ENCODE results near the gene QKI.
"Not testable (repeated sequence)": the region's sequence is repeated elsewhere in the genome, so short reads cannot be mapped to it uniquely, and the experiment has no call there.

Gene QKI

DNA sequence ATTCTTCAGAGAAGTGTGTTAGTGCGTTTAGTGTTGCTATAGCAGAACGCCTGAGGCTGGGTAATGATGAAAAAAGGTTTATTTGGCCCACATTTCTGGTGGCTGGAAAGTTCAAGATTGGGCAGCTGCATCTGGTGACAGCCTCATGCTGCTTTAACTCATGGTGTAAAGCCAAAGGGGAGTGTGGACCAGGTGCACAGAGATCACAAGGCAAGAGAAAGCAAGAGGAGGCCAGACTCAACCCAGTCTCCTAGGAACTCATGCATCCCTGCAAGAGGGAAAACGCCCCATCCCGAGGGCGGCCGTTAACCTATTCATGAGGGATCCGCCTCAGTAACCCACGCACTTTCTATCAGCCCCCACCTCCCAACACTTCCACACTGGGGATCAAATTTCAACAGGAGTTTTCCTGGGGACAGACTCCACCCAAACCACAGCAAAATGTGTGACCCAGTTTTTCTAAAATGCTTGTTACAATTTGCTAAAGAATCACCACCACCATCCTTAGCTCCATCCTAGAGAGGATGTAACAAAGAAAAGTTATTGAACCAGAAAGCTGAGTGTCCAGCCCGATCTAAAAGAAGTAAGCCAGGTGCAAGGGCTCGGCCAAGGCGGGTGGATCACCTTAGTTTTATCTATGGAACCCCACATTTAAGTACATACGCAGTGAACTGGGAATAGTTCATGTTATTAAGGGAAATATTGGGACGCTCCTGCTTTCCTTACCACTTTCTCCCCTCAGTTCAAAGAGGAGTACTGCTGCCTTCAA lies 164.8 kb downstream of the QKI start:
- no peaks in the 10 kb centered on the region for H3K4me1 ChIP-seq (ENCODE audit: control insufficient read depth, insufficient read depth, low read length)
- H3K36me3 ChIP-seq (ENCODE audit: control insufficient read depth, insufficient read depth, low read length): no peaks in the 10 kb centered on the region
- no peak overlapping the region for H3K9ac ChIP-seq (ENCODE audit: low read length)
- H3K4me3 ChIP-seq (ENCODE audit: low read length): no peak overlapping the region
- H3K9me3 ChIP-seq (ENCODE audit: control insufficient read depth, low read length): no peaks in the 10 kb centered on the region
- no peaks in the 10 kb centered on the region for H3K27me3 ChIP-seq (ENCODE audit: control insufficient read depth, insufficient read depth, low read length)

DNA sequence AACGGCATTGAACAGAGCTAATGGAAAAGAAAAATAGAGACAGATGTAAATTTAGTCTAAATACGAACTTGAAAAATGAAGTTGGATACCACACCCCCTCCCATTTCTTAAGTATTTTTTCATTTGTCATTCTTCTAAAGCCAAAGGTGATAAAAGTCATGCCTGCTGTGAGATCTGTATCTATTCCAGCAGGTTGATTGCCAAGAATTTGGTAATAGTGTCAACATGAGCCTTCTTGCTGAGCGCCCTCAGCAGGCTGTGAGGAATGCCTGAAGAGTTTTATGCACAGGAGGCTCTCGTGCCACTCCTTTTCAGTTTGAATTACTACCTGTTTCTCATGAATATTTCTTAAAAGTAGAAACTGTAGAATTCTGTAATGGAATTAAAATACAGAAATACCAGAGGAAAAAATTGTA lies 165.4 kb downstream of the QKI start:
- Histone ChIP-seq H3K4me1 (ENCODE audit: control insufficient read depth, insufficient read depth, low read length) (no peaks in the 10 kb centered on the region), H3K9ac (ENCODE audit: low read length) (no peak overlapping the region), H3K9me3 (ENCODE audit: control insufficient read depth, low read length) (no peaks in the 10 kb centered on the region), H3K4me3 (ENCODE audit: low read length) (no peak overlapping the region), H3K36me3 (ENCODE audit: control insufficient read depth, insufficient read depth, low read length) (no peaks in the 10 kb centered on the region), H3K27me3 (ENCODE audit: control insufficient read depth, insufficient read depth, low read length) (no peaks in the 10 kb centered on the region)

DNA sequence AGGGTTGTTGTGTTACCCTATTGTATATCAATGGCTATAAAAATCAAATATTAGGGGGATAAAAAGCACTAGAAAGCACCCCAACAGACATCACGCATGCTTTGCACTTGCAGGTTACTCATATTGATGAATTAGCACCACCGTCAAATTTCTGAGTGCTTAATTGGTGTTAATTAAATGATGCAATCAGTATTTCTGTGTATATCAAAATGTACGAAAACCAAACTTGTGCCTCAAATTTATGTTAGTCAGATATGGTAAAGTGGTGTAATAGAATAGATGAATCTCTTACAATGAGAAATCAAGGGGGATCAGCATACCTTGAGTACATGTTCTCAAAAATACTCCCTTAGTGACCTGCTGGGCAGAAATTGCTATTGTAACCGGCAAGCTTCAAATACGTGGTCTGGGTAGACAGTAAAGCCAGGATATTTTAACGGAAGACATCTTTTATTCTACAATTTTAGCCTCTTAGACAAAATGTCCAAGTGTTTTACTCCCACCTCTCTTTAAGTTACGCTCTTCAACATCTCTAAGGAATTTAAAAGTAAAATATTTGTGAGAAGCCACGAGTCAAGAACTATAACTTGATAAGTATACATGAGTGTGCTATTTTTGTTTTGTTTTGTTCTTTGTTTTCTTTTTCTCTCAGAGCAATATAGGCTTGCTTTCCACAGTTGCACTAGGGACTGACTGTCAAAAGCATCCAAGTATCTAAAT lies 166.0 kb downstream of the QKI start:
- H3K36me3 ChIP-seq (ENCODE audit: control insufficient read depth, insufficient read depth, low read length): no peaks in the 10 kb centered on the region
- H3K4me3 ChIP-seq (ENCODE audit: low read length): no peak overlapping the region
- no peaks in the 10 kb centered on the region for H3K27me3 ChIP-seq (ENCODE audit: control insufficient read depth, insufficient read depth, low read length)
- H3K9me3 ChIP-seq (ENCODE audit: control insufficient read depth, low read length): no peaks in the 10 kb centered on the region
- no peaks in the 10 kb centered on the region for H3K4me1 ChIP-seq (ENCODE audit: control insufficient read depth, insufficient read depth, low read length)
- H3K9ac ChIP-seq (ENCODE audit: low read length): no peak overlapping the region

DNA sequence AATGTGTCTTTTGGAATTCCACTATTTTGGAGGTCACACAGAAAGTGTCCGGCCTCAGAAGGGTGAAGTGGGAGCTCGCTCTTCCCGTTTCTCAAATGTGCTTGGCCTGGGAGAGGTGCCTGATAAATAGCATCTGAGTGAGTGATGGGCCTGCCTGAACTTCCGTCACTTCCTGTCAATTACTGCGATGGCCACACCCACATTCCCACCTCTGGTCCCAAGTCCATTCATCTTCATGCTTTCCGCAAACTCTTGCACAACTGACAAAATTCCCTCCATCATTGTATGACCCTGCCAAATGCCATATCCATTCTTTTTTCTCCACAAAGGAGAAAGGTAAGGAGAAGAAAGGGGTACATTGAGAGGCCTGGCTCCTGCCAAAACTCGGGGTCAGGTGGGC lies 169.0 kb downstream of the QKI start:
- no peaks in the 10 kb centered on the region for H3K4me1 ChIP-seq (ENCODE audit: control insufficient read depth, insufficient read depth, low read length)
- no peaks in the 10 kb centered on the region for H3K9me3 ChIP-seq (ENCODE audit: control insufficient read depth, low read length)
- no peak overlapping the region for H3K4me3 ChIP-seq (ENCODE audit: low read length)
- no peaks in the 10 kb centered on the region for H3K36me3 ChIP-seq (ENCODE audit: control insufficient read depth, insufficient read depth, low read length)
- no peaks in the 10 kb centered on the region for H3K27me3 ChIP-seq (ENCODE audit: control insufficient read depth, insufficient read depth, low read length)
- H3K9ac ChIP-seq (ENCODE audit: low read length): no peak overlapping the region

DNA sequence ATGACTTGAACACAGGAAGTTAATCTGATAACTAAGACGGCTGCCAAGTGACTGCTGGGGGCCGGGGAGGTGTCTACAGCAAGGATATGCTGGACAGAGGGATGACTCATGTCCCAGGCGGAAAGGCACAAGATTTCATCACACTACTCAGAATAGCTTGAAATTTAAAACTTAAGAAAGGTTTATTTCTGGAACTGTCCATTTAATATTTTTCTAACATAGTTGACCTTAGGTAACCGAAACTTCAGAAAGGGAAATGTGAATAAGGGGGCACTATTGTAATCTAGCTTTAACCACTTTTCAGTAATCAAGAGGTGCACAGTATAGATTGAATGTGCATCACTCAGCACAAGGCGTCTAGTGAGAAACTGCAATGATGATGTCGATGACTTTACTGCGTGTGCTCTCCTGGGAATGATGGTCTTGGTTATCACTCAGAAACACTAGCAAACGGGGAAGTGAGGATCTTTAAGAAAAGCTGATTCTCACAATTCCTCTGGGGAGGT lies 171.5 kb downstream of the QKI start:
- Histone ChIP-seq H3K27me3 (ENCODE audit: control insufficient read depth, insufficient read depth, low read length) (no peaks in the 10 kb centered on the region), H3K36me3 (ENCODE audit: control insufficient read depth, insufficient read depth, low read length) (no peaks in the 10 kb centered on the region), H3K9me3 (ENCODE audit: control insufficient read depth, low read length) (no peaks in the 10 kb centered on the region), H3K4me1 (ENCODE audit: control insufficient read depth, insufficient read depth, low read length) (no peaks in the 10 kb centered on the region), H3K4me3 (ENCODE audit: low read length) (no peak overlapping the region), H3K9ac (ENCODE audit: low read length) (no peak overlapping the region)

DNA sequence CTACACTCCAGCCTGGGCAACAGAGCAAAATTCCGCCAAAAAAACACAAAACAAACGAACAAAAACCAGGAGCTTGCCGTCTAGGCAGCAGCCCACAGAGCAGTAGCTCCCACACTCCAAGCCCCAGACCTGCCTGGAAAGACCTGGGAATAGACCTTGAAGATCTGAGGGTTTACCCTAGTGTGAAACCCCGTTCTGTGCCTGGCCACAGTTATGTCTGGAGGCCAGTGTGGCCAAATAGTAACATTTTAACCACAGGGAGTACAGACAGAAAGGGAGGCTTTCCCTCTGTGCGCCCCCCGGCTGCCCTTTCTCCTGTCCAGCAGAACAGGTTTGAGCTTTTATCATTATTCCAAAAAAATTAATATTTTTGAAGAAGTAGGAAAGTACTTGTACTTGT lies 172.4 kb downstream of the QKI start:
- Histone ChIP-seq H3K4me3 (ENCODE audit: low read length) (no peak overlapping the region), H3K4me1 (ENCODE audit: control insufficient read depth, insufficient read depth, low read length) (no peaks in the 10 kb centered on the region)

DNA sequence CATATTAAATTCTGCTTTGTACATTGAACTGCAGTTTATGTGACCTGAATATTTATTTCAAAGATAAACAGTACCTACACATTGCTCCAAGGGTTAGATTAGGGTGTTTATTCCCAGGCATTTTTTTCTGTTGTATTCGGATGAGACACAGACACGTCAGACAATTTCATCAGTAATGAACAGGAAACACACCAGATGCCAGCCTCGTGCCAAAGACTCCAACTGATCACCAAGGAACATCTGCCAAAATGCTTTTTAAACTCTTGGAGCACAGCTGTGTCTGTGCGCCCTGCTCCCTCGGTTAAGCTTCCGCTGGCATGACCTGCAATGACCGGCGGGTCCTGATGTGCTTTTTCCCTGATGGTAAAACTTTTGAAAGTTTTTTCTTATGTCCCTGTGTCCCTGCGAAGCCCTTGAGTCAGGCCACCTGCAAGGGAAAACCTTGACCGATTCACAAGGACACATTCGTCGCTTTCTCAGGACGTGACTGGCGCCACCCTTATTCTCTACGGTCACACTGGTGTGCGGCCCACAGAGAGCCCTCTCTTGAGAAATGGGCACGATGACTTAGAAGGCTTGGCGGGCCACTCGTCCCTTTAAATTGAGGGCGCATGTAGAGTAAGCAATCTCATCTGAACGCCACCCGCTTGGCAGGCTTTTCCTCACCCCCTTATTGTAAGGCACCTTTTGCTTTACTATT lies 173.9 kb downstream of the QKI start:
- no peaks in the 10 kb centered on the region for H3K4me1 ChIP-seq (ENCODE audit: control insufficient read depth, insufficient read depth, low read length)

More for the DNA sequence above, 172.4 kb downstream of the QKI start:
- Histone ChIP-seq H3K36me3 (ENCODE audit: control insufficient read depth, insufficient read depth, low read length) (no peaks in the 10 kb centered on the region), H3K27me3 (ENCODE audit: control insufficient read depth, insufficient read depth, low read length) (no peaks in the 10 kb centered on the region), H3K9me3 (ENCODE audit: control insufficient read depth, low read length) (no peaks in the 10 kb centered on the region), H3K9ac (ENCODE audit: low read length) (no peak overlapping the region)

DNA sequence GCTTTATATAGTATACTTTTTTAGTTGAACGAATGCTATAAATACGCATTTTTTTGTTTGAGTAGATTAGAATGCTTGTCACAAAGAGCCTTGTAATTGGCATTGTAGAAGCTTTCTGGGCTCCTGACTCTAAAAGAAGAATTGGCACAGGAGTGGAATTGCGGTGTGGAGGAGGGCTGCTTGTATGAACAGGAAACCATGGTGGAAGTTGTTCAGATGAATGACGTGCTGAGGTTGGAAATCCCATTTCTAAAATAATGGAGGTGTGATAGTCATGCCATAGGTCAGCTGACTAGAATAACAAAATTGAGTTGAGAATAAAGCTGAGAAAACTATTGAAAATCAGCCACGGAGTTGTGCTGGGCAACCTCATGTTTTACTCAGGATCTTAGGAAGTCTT lies 174.9 kb downstream of the QKI start:
- Histone ChIP-seq H3K4me1 (ENCODE audit: control insufficient read depth, insufficient read depth, low read length) (no peaks in the 10 kb centered on the region), H3K9me3 (ENCODE audit: control insufficient read depth, low read length) (no peaks in the 10 kb centered on the region), H3K4me3 (ENCODE audit: low read length) (no peak overlapping the region), H3K27me3 (ENCODE audit: control insufficient read depth, insufficient read depth, low read length) (no peaks in the 10 kb centered on the region), H3K36me3 (ENCODE audit: control insufficient read depth, insufficient read depth, low read length) (no peaks in the 10 kb centered on the region), H3K9ac (ENCODE audit: low read length) (no peak overlapping the region)

More for the DNA sequence above, 173.9 kb downstream of the QKI start:
- H3K4me3 ChIP-seq (ENCODE audit: low read length): no peak overlapping the region
- no peaks in the 10 kb centered on the region for H3K27me3 ChIP-seq (ENCODE audit: control insufficient read depth, insufficient read depth, low read length)
- H3K9ac ChIP-seq (ENCODE audit: low read length): no peak overlapping the region
- no peaks in the 10 kb centered on the region for H3K36me3 ChIP-seq (ENCODE audit: control insufficient read depth, insufficient read depth, low read length)
- H3K9me3 ChIP-seq (ENCODE audit: control insufficient read depth, low read length): no peaks in the 10 kb centered on the region

DNA sequence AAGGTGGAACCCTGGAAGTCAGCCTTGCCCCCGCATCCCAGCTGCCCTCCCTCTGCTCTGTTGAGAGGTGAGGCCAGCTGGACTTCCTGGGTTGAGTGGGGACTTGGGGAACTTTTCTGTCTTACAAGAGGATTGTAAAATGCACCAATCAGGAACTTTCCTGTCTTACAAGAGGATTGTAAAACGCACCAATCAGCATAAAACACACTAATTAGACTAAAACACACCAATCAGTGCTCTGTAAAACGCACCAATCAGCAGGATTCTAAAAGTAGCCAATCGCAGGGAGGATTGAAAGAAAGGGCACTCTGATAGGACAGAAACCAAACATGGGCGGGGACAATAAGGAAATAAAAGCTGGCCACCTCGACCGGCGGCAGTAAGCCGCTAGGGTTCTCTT lies 175.6 kb downstream of the QKI start:
- H3K4me3 ChIP-seq (ENCODE audit: low read length); H3K9me3 ChIP-seq (ENCODE audit: control insufficient read depth, low read length); H3K4me1 ChIP-seq (ENCODE audit: control insufficient read depth, insufficient read depth, low read length); H3K27me3 ChIP-seq (ENCODE audit: control insufficient read depth, insufficient read depth, low read length); H3K9ac ChIP-seq (ENCODE audit: low read length); H3K36me3 ChIP-seq (ENCODE audit: control insufficient read depth, insufficient read depth, low read length): not testable (repeated sequence)

DNA sequence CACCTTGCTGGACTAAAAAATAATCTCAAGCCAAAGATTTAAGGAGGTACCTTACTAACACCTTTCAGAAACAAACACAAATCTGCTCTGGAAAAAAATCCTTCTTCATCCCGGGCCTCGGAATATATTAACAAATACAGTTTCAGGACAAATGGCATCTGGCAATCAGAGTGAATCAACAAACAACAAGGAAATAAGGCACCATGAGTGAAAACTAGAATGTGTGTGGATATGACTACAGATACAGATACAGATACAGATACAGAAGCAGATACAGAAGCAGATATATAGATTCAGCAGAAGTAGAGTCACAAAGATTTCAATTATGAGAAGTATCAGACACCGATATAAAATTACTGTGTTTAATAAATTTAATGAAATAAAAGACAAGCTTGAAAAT lies 178.4 kb downstream of the QKI start:
- no peaks in the 10 kb centered on the region for H3K4me1 ChIP-seq (ENCODE audit: control insufficient read depth, insufficient read depth, low read length)
- no peaks in the 10 kb centered on the region for H3K27me3 ChIP-seq (ENCODE audit: control insufficient read depth, insufficient read depth, low read length)
- H3K9me3 ChIP-seq (ENCODE audit: control insufficient read depth, low read length): no peaks in the 10 kb centered on the region
- no peak overlapping the region for H3K4me3 ChIP-seq (ENCODE audit: low read length)
- H3K36me3 ChIP-seq (ENCODE audit: control insufficient read depth, insufficient read depth, low read length): no peaks in the 10 kb centered on the region
- no peak overlapping the region for H3K9ac ChIP-seq (ENCODE audit: low read length)

DNA sequence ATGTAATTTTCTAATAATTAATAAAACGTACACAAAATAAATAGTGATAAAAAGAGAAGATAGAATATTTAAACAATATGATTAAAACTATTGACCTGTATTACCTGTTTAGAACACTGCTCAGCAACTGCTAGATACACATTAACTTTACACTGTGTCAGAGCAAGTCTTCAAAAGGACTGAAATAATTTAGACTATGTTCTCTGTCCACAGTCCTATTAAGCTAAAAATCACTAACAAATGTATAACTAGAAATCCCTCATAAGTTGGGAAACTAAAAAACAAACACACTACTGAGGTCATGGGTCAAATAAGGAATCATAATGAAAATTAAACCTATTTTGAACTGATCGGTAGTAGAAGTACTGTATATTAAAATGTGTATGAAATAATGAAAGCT lies 181.7 kb downstream of the QKI start:
- Histone ChIP-seq H3K27me3 (ENCODE audit: control insufficient read depth, insufficient read depth, low read length) (no peaks in the 10 kb centered on the region), H3K4me3 (ENCODE audit: low read length) (no peak overlapping the region), H3K4me1 (ENCODE audit: control insufficient read depth, insufficient read depth, low read length) (no peaks in the 10 kb centered on the region), H3K9me3 (ENCODE audit: control insufficient read depth, low read length) (no peaks in the 10 kb centered on the region), H3K9ac (ENCODE audit: low read length) (no peak overlapping the region), H3K36me3 (ENCODE audit: control insufficient read depth, insufficient read depth, low read length) (no peaks in the 10 kb centered on the region)

DNA sequence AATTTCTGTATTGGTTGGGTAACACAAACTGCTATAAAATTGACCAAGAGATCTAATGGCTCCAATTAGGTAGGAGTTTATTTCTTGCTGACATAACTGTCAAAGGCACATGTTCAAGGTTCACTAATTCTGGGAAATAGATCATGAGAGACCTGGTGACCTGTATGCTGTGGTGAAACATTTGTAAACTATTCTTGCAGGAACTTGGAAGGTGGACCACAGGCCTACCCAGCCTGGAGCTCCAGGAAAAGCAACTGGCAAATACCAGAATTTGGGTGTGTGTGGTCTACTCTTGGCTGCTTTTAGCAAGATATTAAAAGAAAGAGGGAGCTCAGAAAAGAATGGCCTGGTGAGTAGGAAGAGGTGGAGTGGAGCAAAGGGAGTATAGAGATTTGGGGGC lies 184.6 kb downstream of the QKI start:
- Histone ChIP-seq H3K9ac (ENCODE audit: low read length) (no peak overlapping the region), H3K27me3 (ENCODE audit: control insufficient read depth, insufficient read depth, low read length) (no peaks in the 10 kb centered on the region), H3K4me1 (ENCODE audit: control insufficient read depth, insufficient read depth, low read length) (no peaks in the 10 kb centered on the region), H3K36me3 (ENCODE audit: control insufficient read depth, insufficient read depth, low read length) (no peaks in the 10 kb centered on the region), H3K4me3 (ENCODE audit: low read length) (no peak overlapping the region), H3K9me3 (ENCODE audit: control insufficient read depth, low read length) (no peaks in the 10 kb centered on the region)

Measured in mucosa of stomach (tissue), 1 donor.